HG02973 (cell line): Measurements from ENCODE around the gene ATP1B3.
A peak's percentile ranks its signal among the peaks of the same experiment; 100 is the strongest.
"Not testable (repeated sequence)": the region's sequence is repeated elsewhere in the genome, so short reads cannot be mapped to it uniquely, and the experiment has no call there.

Source experiments
- ATAC-seq: cut with Tn5 transposase; IDR thresholded peaks from one replicate; pipeline ENCODE4 v1.9.1; 2021; ENCODE audit warnings: moderate library complexity; ENCODE audit not compliant: unreplicated experiment

ATP1B3 gene

GRCh38 chr3:141876381-141876890, at the start of gene ATP1B3:
Gene ATP1B3 (plus strand): TSS chr3:141876643. CDS start chr3:141876802, 159 bp downstream.
- peak; percentile 78 for ATAC-seq

DNA sequence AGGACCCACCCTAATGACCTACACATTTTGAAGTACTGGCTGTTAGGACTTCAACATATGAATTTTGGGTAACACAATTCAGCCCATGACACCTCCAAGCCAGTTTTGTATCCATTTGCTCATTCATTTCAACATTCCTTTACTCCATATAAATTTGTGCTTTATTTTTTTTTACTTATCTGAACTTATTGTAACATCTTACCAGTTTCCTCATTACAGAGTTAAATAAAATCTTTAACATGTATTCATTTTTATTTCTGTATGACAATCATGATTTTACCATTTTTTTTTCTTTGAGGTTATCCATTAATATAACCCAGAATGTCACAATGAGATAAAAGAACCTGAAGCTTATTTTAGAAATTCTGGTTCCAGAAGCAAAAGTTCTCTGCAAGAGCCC, 48.0 kb upstream of the ATP1B3 start:
- no peak for ATAC-seq

GRCh38 chr3:141828890-141829289, 47.6 kb upstream of the ATP1B3 start:
- ATAC-seq = no peak

GRCh38 chr3:141830508-141830907, 45.9 kb upstream of the ATP1B3 start:
- no peak for ATAC-seq

DNA sequence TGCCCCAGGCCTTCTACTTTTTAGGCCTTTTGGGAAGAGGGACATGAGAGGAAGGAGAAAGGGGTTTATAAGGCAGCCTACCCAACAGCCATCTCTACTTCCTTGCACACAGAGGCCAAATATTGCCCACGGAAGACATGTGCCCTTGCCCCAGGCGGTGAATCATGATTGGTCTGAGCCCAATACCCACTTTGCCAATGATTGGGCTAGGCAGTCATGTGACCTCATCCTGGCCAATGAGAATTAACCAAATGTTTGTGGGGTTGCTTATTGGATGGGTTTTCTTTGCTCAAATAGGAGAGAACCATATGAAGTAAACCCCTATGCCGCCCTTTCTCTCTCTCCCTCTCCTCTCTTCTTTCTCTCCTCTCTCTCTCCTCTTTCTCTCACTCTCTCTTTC, 42.2 kb upstream of the ATP1B3 start:
- ATAC-seq = no peak

DNA sequence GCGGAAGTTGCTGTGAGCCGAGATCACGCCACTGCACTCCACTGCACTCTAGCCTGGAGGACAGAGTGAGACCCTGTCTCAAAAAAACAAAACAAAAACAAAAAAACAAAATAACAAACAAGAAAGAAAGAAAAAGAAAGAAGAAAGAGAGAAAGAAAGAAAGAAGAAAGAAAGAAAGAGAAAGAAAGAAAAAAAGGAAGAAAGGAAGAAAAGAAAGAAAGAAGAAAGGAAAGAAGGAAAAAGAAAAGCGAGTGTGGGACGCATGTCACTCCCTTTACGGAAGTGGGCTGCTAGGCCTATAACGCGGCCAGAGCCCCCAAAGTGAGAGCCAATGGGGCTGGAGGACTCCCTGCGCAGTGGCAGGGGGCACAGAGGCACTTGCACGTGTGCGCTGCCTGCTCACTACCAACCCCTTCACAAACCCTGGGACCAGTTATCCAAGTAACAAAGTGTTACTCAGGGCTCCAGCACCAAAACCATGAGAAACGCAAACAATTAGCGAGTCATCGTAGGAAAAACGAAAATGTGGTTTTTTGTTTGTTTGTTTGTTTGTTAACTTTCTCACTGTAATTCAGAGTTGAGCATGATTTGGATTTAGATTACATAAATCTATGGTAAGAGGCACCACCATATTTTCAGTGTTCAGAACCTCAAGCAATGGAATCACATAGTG, 40.8 kb upstream of the ATP1B3 start:
- no peak for ATAC-seq

DNA sequence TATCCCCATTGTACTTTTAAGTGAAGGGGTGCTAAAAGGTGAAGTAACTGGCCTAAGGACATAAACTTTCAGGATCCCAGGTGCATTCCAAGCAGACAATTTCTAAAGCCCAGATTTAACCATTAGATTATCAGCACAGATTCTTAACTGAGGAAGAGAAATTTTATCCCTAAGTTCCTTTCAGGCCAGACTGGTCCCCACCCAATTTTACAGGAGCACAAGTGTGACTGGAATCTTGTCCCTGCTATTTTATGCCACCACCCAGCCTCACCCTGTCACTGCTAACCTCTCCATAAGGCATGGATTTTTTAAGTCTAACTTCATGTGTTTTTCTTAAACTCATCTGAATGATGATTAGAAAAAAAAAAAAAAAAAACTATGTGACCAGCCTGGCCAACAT, 37.1 kb upstream of the ATP1B3 start:
- no peak for ATAC-seq

- ATAC-seq = no peak
Measured at GRCh38 chr3:141840737-141841544, 35.5 kb upstream of the ATP1B3 start.

DNA sequence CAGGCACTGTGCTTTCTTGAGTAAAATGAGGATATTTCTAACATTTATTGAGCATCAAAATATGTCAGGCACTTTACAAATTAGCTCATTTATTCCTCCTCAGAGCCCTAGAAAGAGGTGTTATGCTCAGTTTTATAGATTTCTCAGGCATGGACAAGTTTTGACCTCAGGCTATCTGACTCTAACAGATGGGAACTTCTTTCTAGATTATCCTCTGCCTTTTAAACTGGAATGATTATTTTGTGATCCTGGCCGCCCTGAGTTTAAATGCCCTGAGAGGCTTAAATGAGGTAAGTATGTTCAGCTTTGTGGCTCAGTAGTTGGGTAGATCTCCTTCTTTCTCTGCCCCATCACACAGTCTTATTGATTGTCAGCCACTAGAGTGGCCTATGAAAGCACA, 32.3 kb upstream of the ATP1B3 start:
- no peak for ATAC-seq

GRCh38 chr3:141844812-141845211, 31.6 kb upstream of the ATP1B3 start:
- no peak for ATAC-seq

GRCh38 chr3:141845407-141846049, 30.9 kb upstream of the ATP1B3 start:
- ATAC-seq = no peak

- ATAC-seq = no peak
Measured at GRCh38 chr3:141846050-141846433, 30.4 kb upstream of the ATP1B3 start.

GRCh38 chr3:141848159-141848748, 28.2 kb upstream of the ATP1B3 start:
- not testable (repeated sequence) for ATAC-seq

DNA sequence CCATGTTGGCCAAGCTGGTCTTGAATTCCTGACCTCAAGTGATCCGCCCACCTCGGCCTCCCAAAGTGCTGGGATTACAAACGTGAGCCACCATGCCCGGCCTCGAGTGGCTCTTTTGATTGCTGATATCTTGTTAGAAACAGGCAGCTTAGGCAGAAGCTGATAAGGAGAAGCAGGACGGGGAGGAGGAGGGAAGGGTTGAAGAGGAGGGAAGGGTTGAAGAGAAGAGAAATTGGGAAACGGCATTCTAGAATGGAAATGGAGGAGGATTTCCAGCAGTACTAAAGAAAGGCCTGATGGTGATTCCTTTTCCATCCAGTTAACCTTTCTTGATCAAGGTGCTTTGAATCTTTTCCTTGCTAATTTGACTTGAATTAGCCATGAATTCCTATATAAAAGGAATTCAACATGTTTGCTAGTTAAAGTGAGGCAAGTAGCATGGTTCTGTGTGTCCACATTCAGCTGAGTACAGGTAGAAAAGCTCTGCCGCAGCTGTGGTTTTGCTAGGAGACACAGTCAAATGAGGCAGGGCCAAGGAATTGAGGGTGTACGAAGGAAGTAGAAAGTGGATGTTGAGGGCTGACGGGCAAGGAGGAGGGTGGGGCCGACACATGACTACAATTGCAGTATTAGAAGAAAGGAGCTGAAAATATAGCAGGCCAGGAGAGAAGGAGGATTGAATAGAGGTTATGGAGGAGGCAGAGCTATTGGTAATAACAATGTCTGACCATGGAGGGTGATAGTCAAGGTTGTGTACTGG, 27.2 kb upstream of the ATP1B3 start:
- no peak for ATAC-seq

DNA sequence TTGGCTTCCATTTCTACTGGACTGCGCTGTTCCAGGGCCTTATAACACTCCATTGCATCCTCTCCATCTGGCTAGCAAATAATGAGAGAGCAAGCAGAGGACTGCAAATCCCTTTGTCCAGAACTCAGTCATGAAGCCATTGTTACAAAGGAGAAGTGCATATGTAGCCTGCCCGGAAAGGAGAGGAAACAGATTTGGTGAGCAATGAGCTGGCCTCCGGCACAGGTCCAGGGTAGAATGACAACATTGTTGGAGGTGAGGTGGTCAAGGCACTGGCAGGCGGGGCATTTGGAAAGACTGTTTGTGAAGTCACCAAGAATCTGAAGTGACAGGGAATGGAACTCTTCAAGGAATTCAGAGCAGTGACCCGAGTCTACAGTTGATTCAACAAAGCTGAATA, 25.0 kb upstream of the ATP1B3 start:
- no peak for ATAC-seq

GRCh38 chr3:141853081-141853601, 23.3 kb upstream of the ATP1B3 start:
- ATAC-seq = no peak

- no peak for ATAC-seq
Measured at GRCh38 chr3:141853629-141854168, 22.7 kb upstream of the ATP1B3 start.

DNA sequence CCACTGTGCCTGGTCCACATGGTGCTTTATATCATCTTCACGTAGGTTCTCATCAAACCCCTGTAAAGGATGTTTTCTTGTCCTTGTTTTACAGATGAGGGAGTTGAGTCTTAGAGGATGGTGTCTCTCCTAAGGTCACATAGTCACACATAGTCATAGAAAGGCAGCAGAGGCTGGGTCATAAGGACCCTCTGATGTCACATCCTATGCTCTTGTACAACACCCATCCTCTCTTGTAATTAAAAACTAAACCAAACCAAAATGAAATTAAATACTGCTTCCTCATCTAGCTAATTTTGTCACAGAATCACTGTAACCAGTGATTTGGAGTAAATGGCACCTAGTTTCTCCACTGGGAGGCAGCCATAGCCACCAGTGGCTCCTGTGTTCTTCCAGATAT, 21.8 kb upstream of the ATP1B3 start:
- ATAC-seq = no peak

DNA sequence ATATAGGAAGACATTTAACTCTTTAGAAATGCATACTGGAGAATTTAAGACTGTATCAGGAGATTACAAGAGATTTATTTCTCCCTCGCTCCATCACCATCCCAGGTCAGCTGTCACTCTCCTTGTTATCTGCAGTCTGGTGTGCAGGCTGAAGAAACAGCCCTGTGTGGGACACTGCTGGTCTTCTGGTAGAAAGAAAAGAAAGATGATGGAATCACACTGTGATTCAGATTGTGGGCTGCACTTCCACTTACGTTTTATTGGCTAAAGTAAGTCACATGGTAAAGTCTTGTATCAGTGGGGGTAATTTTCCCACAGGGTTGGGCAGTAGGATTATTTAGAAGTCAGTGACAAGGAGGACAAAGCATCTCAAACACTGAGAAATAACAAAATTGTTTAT, 18.1 kb upstream of the ATP1B3 start:
- no peak for ATAC-seq

DNA sequence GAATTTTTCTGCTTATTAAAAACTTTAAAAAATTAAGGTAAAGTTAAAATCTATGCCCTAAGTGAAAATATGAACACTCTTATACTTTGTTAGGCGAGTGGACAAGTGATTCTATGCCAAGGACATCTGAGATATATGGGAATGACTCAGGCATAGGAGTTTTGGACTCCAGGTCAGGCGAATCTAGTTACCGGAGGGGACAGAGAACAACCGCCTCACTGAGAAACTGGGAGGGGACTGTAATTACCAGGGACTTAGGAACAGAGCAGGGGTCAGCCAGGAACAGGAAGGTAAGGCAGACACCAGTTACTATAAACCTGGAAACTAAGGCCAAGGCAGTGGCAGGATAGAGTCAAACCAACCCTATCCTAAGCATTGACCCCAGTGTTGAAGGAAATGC, 16.8 kb upstream of the ATP1B3 start:
- ATAC-seq = no peak
